ENCODE results near the gene H1-8.

GRCh38 chr3:129505341-129505740 is 37.6 kb upstream of the H1-8 start:
- TF ChIP-seq POLR2A (IDR thresholded peaks at IDR 0.05): no peak
- no peak for TF ChIP-seq CTCF (IDR thresholded peaks at IDR 0.05)
